Stimulated activated CD8-positive, alpha-beta memory T cell treated with anti-CD3 and anti-CD28 coated beads, Interleukin-7, amount 100 ng/mL, for 4 hours (primary cell): ENCODE measurements around the gene UPF2.
A peak's percentile ranks its signal among the peaks of the same experiment; 100 is the strongest.

Experiments
- DNase-seq, 2 donors: peaks; one replicate each; pipeline ENCODE4 v3.0.0-alpha.2; 2020; ENCODE audit warnings: low read depth in 2 of 2

The UPF2 gene

GRCh38 chr10:11881477-11882417 is 160.9 kb downstream of the UPF2 start:
- DNase-seq, result no peak

- no peak for DNase-seq
Observed at GRCh38 chr10:11881030-11881476, 161.6 kb downstream of the UPF2 start.

GRCh38 chr10:11880151-11881029 is 162.2 kb downstream of the UPF2 start:
- no peak for DNase-seq

GRCh38 chr10:11879387-11880094 is 163.1 kb downstream of the UPF2 start:
- DNase-seq, result no peak

- no peak for DNase-seq
Observed at GRCh38 chr10:11878776-11879175, 163.8 kb downstream of the UPF2 start.

- DNase-seq, result no peak
Observed at GRCh38 chr10:11877591-11877905, 165.1 kb downstream of the UPF2 start.

- no peak for DNase-seq
Observed at GRCh38 chr10:11876805-11877590, 165.6 kb downstream of the UPF2 start.

- DNase-seq, result no peak
Observed at GRCh38 chr10:11876324-11876723, 166.3 kb downstream of the UPF2 start.

GRCh38 chr10:11875494-11876281 is 166.9 kb downstream of the UPF2 start:
- DNase-seq, result no peak

- peak; percentile 49 to 55 for DNase-seq
Observed at GRCh38 chr10:11874568-11875493, 167.8 kb downstream of the UPF2 start.

GRCh38 chr10:11871466-11871865 is 171.1 kb downstream of the UPF2 start:
- no peak for DNase-seq

GRCh38 chr10:11870900-11871400 is 171.7 kb downstream of the UPF2 start:
- no peak for DNase-seq

- DNase-seq, result no peak
Observed at GRCh38 chr10:11870461-11870780, 172.2 kb downstream of the UPF2 start.
